Measurements from ENCODE around the gene AGFG2. TPM values are rescaled to one million over a fixed set of nuclear protein-coding genes. Genes with fewer than 3 reads are reported as not detected.

The AGFG2 gene
- total and polyA plus RNA-seq, 2 of the 4 experiments (the other 2 are of a cell fraction) = 3.0 to 10.0 TPM

DNA sequence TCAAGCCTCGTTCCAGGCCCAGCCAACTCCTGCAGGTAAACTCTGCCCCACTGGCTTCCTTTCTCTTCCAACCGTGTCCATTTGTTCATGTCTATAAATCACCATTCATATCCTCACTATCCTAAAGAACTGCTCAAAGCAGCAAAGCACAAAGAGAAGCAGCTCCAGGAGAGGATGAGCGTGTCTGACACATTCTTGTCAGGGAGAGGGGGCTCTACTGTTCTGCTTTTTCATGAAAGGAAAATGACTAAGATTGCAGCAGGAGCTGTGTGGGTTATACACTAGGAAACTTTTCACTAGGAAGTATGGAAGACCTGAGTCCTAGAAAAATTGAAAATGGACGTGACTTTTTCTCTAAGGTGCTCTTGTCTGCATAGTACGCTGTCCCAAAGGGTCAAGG is 16.7 kb downstream of the AGFG2 start:
- H3K56ac ChIP-seq (ENCODE audit: extremely low read depth, insufficient read depth, low read length) = no peak overlapping the region
- no peak for ATAC-seq (ENCODE audit: low read depth)
- CTCF ChIA-PET = no interaction called here

More for the DNA sequence above, 16.7 kb downstream of the AGFG2 start:
- TF ChIP-seq, protein P1, sequence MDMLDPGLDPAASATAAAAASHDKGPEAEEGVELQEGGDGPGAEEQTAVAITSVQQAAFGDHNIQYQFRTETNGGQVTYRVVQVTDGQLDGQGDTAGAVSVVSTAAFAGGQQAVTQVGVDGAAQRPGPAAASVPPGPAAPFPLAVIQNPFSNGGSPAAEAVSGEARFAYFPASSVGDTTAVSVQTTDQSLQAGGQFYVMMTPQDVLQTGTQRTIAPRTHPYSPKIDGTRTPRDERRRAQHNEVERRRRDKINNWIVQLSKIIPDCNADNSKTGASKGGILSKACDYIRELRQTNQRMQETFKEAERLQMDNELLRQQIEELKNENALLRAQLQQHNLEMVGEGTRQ (IDR thresholded peaks at IDR 0.05; ENCODE audit: low read depth, low read length) = no peak
- TF ChIP-seq, protein P2, sequence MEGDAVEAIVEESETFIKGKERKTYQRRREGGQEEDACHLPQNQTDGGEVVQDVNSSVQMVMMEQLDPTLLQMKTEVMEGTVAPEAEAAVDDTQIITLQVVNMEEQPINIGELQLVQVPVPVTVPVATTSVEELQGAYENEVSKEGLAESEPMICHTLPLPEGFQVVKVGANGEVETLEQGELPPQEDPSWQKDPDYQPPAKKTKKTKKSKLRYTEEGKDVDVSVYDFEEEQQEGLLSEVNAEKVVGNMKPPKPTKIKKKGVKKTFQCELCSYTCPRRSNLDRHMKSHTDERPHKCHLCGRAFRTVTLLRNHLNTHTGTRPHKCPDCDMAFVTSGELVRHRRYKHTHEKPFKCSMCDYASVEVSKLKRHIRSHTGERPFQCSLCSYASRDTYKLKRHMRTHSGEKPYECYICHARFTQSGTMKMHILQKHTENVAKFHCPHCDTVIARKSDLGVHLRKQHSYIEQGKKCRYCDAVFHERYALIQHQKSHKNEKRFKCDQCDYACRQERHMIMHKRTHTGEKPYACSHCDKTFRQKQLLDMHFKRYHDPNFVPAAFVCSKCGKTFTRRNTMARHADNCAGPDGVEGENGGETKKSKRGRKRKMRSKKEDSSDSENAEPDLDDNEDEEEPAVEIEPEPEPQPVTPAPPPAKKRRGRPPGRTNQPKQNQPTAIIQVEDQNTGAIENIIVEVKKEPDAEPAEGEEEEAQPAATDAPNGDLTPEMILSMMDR (conservative IDR thresholded peaks at IDR 0.05; ENCODE audit: low read depth, low read length) = no peak
- TF ChIP-seq MAZ (IDR thresholded peaks at IDR 0.05; ENCODE audit: borderline replicate concordance, low read depth, low read length) (no peak), RCOR1 (IDR thresholded peaks at IDR 0.05; ENCODE audit: insufficient replicate concordance, low read length) (no peak), MAFK (IDR thresholded peaks at IDR 0.05; ENCODE audit: low read depth, low read length) (no peak), RAD21 (IDR thresholded peaks at IDR 0.05; ENCODE audit: low read length) (no peak), FOS (IDR thresholded peaks at IDR 0.05; ENCODE audit: low read depth, low read length) (no peak), NFE2L2 (IDR thresholded peaks at IDR 0.05; ENCODE audit: low read depth, low read length) (no peak), CHD1 (IDR thresholded peaks at IDR 0.05; ENCODE audit: low read depth, low read length) (no peak), MXI1 (IDR thresholded peaks at IDR 0.05; ENCODE audit: borderline replicate concordance, low read depth, low read length) (no peak), RFX5 (IDR thresholded peaks at IDR 0.05; ENCODE audit: low read depth, low read length) (no peak)
- H3K36me3 ChIP-seq (ENCODE audit: control insufficient read depth, insufficient read depth, low read length) = peaks cover 12% of the 10 kb centered on the region; the same call in 1 of the 2 replicates
- intact Hi-C loops (cut with micrococcal nuclease) = no loop called here
- no peak overlapping the region for H3K14ac ChIP-seq (replicated peaks; ENCODE audit: low read depth, low read length)
- H3K27ac ChIP-seq (ENCODE audit: insufficient read depth, low read length) = no peak overlapping the region
- H3K27me3 ChIP-seq (ENCODE audit: control insufficient read depth, insufficient read depth, low read length) = no peaks in the 10 kb centered on the region
- H3K9me1 ChIP-seq (ENCODE audit: insufficient read depth, low read length) = no peaks in the 10 kb centered on the region
- H2AK9ac ChIP-seq (replicated peaks; ENCODE audit: low read depth, low read length, poor library complexity) = peak overlapping the region; percentile 57
- no peaks in the 10 kb centered on the region for H4K20me1 ChIP-seq (ENCODE audit: insufficient read depth, low read length)
- in situ Hi-C loops (cut with MboI; ENCODE audit: low sequenced_read_pairs) = no loop called here
- H2AFZ ChIP-seq (replicated peaks; ENCODE audit: low read length, poor library complexity) = no peak overlapping the region
- no TSS peak for BruUV-seq (replicated peaks)
- H2BK5ac ChIP-seq (ENCODE audit: low read depth, low read length, poor library complexity, severe bottlenecking) = no peak overlapping the region
- POLR2A ChIA-PET (ENCODE audit: unreplicated experiment) = no interaction called here
- no peak overlapping the region for H2AK5ac ChIP-seq (ENCODE audit: low read depth, low read length)
- no peak overlapping the region for H2BK20ac ChIP-seq (ENCODE audit: low read depth, low read length)
- no peak overlapping the region for H2BK15ac ChIP-seq (ENCODE audit: low read depth, low read length)
- no peak overlapping the region for H3K18ac ChIP-seq (ENCODE audit: low read depth, low read length)
- no peaks in the 10 kb centered on the region for H3K79me1 ChIP-seq (ENCODE audit: low read depth in 1 of 2, low read length in 2 of 2)
- H4K8ac ChIP-seq (ENCODE audit: low read depth in 2 of 2, low read length in 2 of 2) = no peak overlapping the region
- no peak overlapping the region for H3K23ac ChIP-seq (ENCODE audit: low read depth, low read length)
- H3K4me3 ChIP-seq (ENCODE audit: insufficient read depth, low read depth, low read length) = no peak overlapping the region
- H3K4ac ChIP-seq (ENCODE audit: low read depth, low read length) = no peak overlapping the region
- WGBS, 2 experiments (ENCODE audit: extremely low coverage in 2 of 2, insufficient read length in 1 of 2) = no CpG with 5 or more reads among the region's 5 CpGs
- no peak for DNase-seq
- peaks cover 2% of the 10 kb centered on the region; the same call in 1 of the 2 replicates for H3K4me1 ChIP-seq (ENCODE audit: control insufficient read depth, insufficient read depth, low read length)
- no peaks in the 10 kb centered on the region for H3K9me3 ChIP-seq (ENCODE audit: control insufficient read depth, insufficient read depth, low read length)
- no peak overlapping the region for H3K4me2 ChIP-seq (ENCODE audit: low read depth, low read length)
- dilution Hi-C loops (cut with HindIII; ENCODE audit: low sequenced_read_pairs, unreplicated experiment) = no loop called here
- no peak overlapping the region for H3K9ac ChIP-seq (ENCODE audit: low read depth, low read length)
- no peak overlapping the region for H4K5ac ChIP-seq (ENCODE audit: low read depth, low read length)
- H2BK120ac ChIP-seq (ENCODE audit: low read depth, low read length) = no peak overlapping the region
- no peak overlapping the region for H4K91ac ChIP-seq (ENCODE audit: insufficient read depth, low read depth, low read length)
